ENCODE measurements around the gene ADGRV1.

DNA sequence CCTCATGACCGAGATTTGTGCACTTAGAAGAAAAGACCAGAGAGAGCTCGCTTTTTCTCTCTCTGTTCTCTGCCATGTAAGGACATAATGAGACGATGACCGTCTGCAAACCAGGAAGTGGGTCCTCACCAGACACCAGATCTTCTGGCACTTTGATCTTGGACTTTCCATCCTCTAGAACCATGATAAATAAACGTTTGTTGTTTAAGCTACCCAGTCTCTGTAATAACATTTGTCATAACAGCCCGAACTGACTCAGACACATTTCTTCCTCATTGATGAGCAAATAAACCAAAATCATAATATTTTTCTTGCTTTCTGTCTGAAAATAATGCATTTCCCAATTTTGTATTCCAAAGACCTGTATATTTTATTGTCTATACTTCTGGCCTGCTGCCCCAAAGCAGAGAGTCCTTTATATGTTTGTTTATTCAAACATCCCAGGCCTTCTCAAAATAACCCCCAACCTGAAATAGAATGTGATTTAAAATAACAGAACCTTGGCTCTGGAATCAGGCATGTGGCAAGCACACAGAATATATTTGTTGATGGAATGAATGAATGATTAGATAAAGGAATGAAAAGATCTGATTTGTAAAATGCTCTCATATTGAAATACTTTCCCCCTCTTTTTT is 396.5 kb downstream of the ADGRV1 start:
- TF ChIP-seq, protein P1, sequence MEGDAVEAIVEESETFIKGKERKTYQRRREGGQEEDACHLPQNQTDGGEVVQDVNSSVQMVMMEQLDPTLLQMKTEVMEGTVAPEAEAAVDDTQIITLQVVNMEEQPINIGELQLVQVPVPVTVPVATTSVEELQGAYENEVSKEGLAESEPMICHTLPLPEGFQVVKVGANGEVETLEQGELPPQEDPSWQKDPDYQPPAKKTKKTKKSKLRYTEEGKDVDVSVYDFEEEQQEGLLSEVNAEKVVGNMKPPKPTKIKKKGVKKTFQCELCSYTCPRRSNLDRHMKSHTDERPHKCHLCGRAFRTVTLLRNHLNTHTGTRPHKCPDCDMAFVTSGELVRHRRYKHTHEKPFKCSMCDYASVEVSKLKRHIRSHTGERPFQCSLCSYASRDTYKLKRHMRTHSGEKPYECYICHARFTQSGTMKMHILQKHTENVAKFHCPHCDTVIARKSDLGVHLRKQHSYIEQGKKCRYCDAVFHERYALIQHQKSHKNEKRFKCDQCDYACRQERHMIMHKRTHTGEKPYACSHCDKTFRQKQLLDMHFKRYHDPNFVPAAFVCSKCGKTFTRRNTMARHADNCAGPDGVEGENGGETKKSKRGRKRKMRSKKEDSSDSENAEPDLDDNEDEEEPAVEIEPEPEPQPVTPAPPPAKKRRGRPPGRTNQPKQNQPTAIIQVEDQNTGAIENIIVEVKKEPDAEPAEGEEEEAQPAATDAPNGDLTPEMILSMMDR (IDR thresholded peaks at IDR 0.05), result no peak
- TF ChIP-seq POLR2A (IDR thresholded peaks at IDR 0.05), result no peak
- TF ChIP-seq EP300 (IDR thresholded peaks at IDR 0.05), result no peak
